Activated B cell treated with CpG ODN at 0.5 μM for 24 hours (primary cell): Measurements from ENCODE around the gene TAF11L3. TPM values are rescaled to one million over a fixed set of nuclear protein-coding genes. Genes with fewer than 3 reads are reported as not detected.
"Not testable (repeated sequence)": the region's sequence is repeated elsewhere in the genome, so short reads cannot be mapped to it uniquely, and the experiment has no call there.

Experiments
- ATAC-seq: fragments of 200-7000 bp; cut with Tn5 transposase; one replicate; pipeline ENCODE4 v1.10.0; 2021; ENCODE audit warnings: low read depth, mild to moderate bottlenecking, moderate library complexity
- CTCF ChIA-PET: fragments of 350-600 bp; sonication (Branson Sonifier 250); formaldehyde crosslinking; loops from one replicate; lab custom pipeline; 2021; ENCODE audit warnings: antibody characterized with exemption; lab: Charles Lee
- POLR2A ChIA-PET: fragments of 350-600 bp; sonication (Branson Sonifier 250); formaldehyde crosslinking; loops from one replicate; lab custom pipeline; 2021; ENCODE audit warnings: antibody characterized with exemption; lab: Charles Lee
- DNase-seq: peaks from one replicate; pipeline ENCODE4 v3.0.0; 2022
- H3K27ac Mint-ChIP-seq: one replicate; pipeline ENCODE4 v1.8.0; 2020; ENCODE audit warnings: mixed read lengths
- H3K27me3 Mint-ChIP-seq: one replicate; pipeline ENCODE4 v1.8.0; 2021; ENCODE audit warnings: mixed read lengths
- H3K36me3 Mint-ChIP-seq: one replicate; pipeline ENCODE4 v1.8.0; 2021; ENCODE audit warnings: low read depth, mixed read lengths
- H3K4me1 Mint-ChIP-seq: one replicate; pipeline ENCODE4 v1.8.0; 2021; ENCODE audit warnings: mixed read lengths
- H3K4me3 Mint-ChIP-seq: one replicate; pipeline ENCODE4 v1.8.0; 2020; ENCODE audit warnings: mild to moderate bottlenecking, mixed read lengths
- H3K9me3 Mint-ChIP-seq: one replicate; pipeline ENCODE4 v1.8.0; 2020; ENCODE audit warnings: mixed read lengths
- CTCF ChIP-seq: fragments of 200-600 bp; IDR thresholded peaks from one replicate; pipeline ENCODE4 v1.8.0; 2022; ENCODE audit warnings: antibody characterized with exemption, mild to moderate bottlenecking
- intact Hi-C: fragments of 100-400 bp; cut with micrococcal nuclease; formaldehyde crosslinking; loops from one replicate; pipeline ENCODE4 v1.15.1; 2024
- total RNA-seq: library from RNA; stranded (reverse); gene quantifications from 2 replicates; pipeline ENCODE4 v1.2.3, GENCODE V29; 2022

Gene TAF11L3
- total RNA-seq, 1 donor from 2014 or later = not detected

- no peak for ATAC-seq
- no peak for TF ChIP-seq CTCF
- intact Hi-C loops = no loop called here
- POLR2A ChIA-PET = no interaction called here
- Mint-ChIP-seq H3K4me3 (no peak overlapping the region), H3K4me1 (no peaks in the 10 kb centered on the region), H3K9me3 (no peaks in the 10 kb centered on the region), H3K27ac (no peak overlapping the region), H3K36me3 (no peaks in the 10 kb centered on the region), H3K27me3 (peaks cover 4% of the 10 kb centered on the region)
- no peak for DNase-seq
- CTCF ChIA-PET = no interaction called here
Observed at GRCh38 chr5:17511775-17512325, 6.3 kb upstream of the TAF11L3 start.

- DNase-seq, intact Hi-C loops, H3K4me3 Mint-ChIP-seq, H3K27me3 Mint-ChIP-seq, ATAC-seq, POLR2A ChIA-PET, H3K9me3 Mint-ChIP-seq, CTCF ChIA-PET, H3K36me3 Mint-ChIP-seq, H3K4me1 Mint-ChIP-seq, H3K27ac Mint-ChIP-seq: not testable (repeated sequence)
Observed at GRCh38 chr5:17517526-17517925, 641 bp upstream of the TAF11L3 start.

GRCh38 chr5:17519508-17519907 lies 1.3 kb downstream of the TAF11L3 start:
- H3K4me3 Mint-ChIP-seq, POLR2A ChIA-PET, H3K27me3 Mint-ChIP-seq, H3K9me3 Mint-ChIP-seq, H3K4me1 Mint-ChIP-seq, DNase-seq, CTCF ChIA-PET, H3K36me3 Mint-ChIP-seq, intact Hi-C loops, H3K27ac Mint-ChIP-seq, ATAC-seq: not testable (repeated sequence)

DNA sequence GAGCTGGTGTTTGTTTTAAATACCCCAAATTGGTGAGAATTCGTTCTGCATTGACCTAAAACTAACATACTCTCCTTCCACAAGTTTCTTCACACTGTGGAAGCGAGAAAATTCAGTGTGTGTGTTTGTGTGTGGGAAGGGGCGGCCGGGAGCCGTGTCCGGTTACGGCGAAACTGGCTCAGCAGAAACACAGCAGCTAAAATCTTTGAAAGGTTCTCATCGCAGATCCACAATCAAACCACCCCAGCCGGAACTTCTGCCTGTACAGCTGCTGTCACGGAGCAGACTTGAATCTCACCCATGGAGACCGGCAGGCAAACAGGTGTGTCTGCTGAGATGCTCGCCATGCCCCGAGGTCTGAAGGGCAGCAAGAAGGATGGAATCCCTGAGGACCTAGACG lies 3.3 kb downstream of the TAF11L3 start, which contains the start of gene TAF11L4:
Gene TAF11L4 (plus strand): TSS at position 301 of the 400 bp plus-strand sequence.
- POLR2A ChIA-PET, H3K4me1 Mint-ChIP-seq, H3K27ac Mint-ChIP-seq, H3K36me3 Mint-ChIP-seq, intact Hi-C loops, H3K4me3 Mint-ChIP-seq, ATAC-seq, DNase-seq, H3K27me3 Mint-ChIP-seq, H3K9me3 Mint-ChIP-seq, CTCF ChIA-PET: not testable (repeated sequence)

GRCh38 chr5:17524935-17525334 lies 6.8 kb downstream of the TAF11L3 start, which contains the start of gene TAF11L5:
TSS of gene TAF11L5 (plus strand) at chr5:17525235.
- intact Hi-C loops, CTCF ChIA-PET, H3K36me3 Mint-ChIP-seq, H3K27me3 Mint-ChIP-seq, H3K27ac Mint-ChIP-seq, DNase-seq, ATAC-seq, H3K4me3 Mint-ChIP-seq, H3K9me3 Mint-ChIP-seq, POLR2A ChIA-PET, H3K4me1 Mint-ChIP-seq: not testable (repeated sequence)

DNA sequence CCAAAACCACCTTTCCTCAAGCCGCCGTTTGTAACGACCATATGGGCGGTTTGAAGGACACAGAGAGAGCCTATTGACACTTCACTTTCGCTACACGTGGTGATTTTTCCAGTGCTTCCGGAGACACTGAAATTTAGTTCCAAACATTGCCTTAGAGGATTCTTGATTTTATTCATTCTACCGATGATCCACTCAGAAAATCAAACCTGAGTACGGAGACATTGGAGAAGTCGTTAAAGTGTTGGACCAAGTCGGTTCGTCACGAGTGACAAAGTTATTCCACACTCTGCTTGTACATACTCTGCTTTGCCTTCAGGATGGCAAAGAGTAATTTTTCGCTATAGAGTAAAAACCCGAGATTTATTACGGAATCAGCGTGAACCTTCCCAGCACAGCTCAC lies 8.3 kb downstream of the TAF11L3 start:
- H3K27ac Mint-ChIP-seq, POLR2A ChIA-PET, ATAC-seq, H3K4me3 Mint-ChIP-seq, H3K27me3 Mint-ChIP-seq, CTCF ChIA-PET, H3K9me3 Mint-ChIP-seq, intact Hi-C loops, H3K36me3 Mint-ChIP-seq, H3K4me1 Mint-ChIP-seq, DNase-seq: not testable (repeated sequence)

- intact Hi-C loops, H3K9me3 Mint-ChIP-seq, H3K27ac Mint-ChIP-seq, DNase-seq, POLR2A ChIA-PET, H3K4me1 Mint-ChIP-seq, H3K27me3 Mint-ChIP-seq, ATAC-seq, H3K36me3 Mint-ChIP-seq, H3K4me3 Mint-ChIP-seq, CTCF ChIA-PET: not testable (repeated sequence)
Observed at GRCh38 chr5:17528369-17528768, 10.2 kb downstream of the TAF11L3 start, which contains the start of gene TAF11L6. TSS of gene TAF11L6 (plus strand) at chr5:17528669.

Other genes with a start within 250 kb of the TAF11L3 start
- not detected in 2 replicates for gene TAF11L2, start 20.1 kb upstream of the TAF11L3 start, total RNA-seq
- gene TAF11L4, start 3.4 kb downstream of the TAF11L3 start, total RNA-seq = not detected in 2 replicates
- not detected in 2 replicates for gene TAF11L5, start 6.9 kb downstream of the TAF11L3 start, total RNA-seq
- gene TAF11L6, start 10.3 kb downstream of the TAF11L3 start, total RNA-seq = not detected in 2 replicates
- not detected in 2 replicates for gene TAF11L7, start 67.4 kb downstream of the TAF11L3 start, total RNA-seq
- gene TAF11L8, start 72.6 kb downstream of the TAF11L3 start, total RNA-seq = not detected in 2 replicates
- gene TAF11L9, start 76.0 kb downstream of the TAF11L3 start, total RNA-seq = not detected in 2 replicates
- gene TAF11L10, start 79.5 kb downstream of the TAF11L3 start, total RNA-seq = not detected in 2 replicates
- gene TAF11L11, start 85.8 kb downstream of the TAF11L3 start, total RNA-seq = not detected in 2 replicates
- not detected in 2 replicates for gene TAF11L12, start 92.0 kb downstream of the TAF11L3 start, total RNA-seq
- gene TAF11L13, start 113.7 kb downstream of the TAF11L3 start, total RNA-seq = not detected in 2 replicates
- gene TAF11L14, start 116.1 kb downstream of the TAF11L3 start, total RNA-seq = not detected in 2 replicates